CD14-positive monocyte (primary cell): ENCODE data around the gene SYPL2. TPM values are rescaled to one million over a fixed set of nuclear protein-coding genes. Genes with fewer than 3 reads are reported as not detected.

Experiments used
- DNase-seq, 3 donors: peaks; one replicate each; pipeline ENCODE4 v3.0.0-alpha.2; 2011 to 2022
- H2AFZ ChIP-seq: 2 replicates; pipeline ENCODE4 v1.6.0; 2012; ENCODE audit warnings: mild to moderate bottlenecking, low read depth, low read length, inconsistent platforms; ENCODE audit not compliant: insufficient read depth, poor library complexity, severe bottlenecking
- H3K27ac ChIP-seq, 2 donors: 1 replicate in 1 of 2; 2 replicates in 1 of 2; pipeline ENCODE4 v1.5.1; 2012 to 2013; ENCODE audit warnings: low read length in 2 of 2, control low read depth in 1 of 2, inconsistent platforms in 1 of 2, low read depth in 1 of 2, mild to moderate bottlenecking in 1 of 2
- H3K27me3 ChIP-seq, 2 donors: one replicate each; pipeline versions ENCODE4 v1.6.0 to v1.6.1; 2011 to 2013; ENCODE audit warnings: low read length in 2 of 2; ENCODE audit not compliant: control insufficient read depth in 2 of 2, insufficient read depth in 2 of 2
- H3K36me3 ChIP-seq, 2 donors: replicated peaks in 1 of 2; 1 replicate in 1 of 2; 2 replicates in 1 of 2; pipeline versions ENCODE4 v1.5.1 to v1.6.1; 2012 to 2013; ENCODE audit warnings: low read length in 2 of 2, control low read depth in 1 of 2, inconsistent platforms in 1 of 2, mild to moderate bottlenecking in 1 of 2; ENCODE audit not compliant: insufficient read depth in 2 of 2, control insufficient read depth in 1 of 2
- H3K4me1 ChIP-seq, 2 donors: 1 replicate in 1 of 2; 2 replicates in 1 of 2; pipeline versions ENCODE4 v1.5.1 to v1.6.1; 2012 to 2013; ENCODE audit warnings: low read length in 2 of 2, control low read depth in 1 of 2, inconsistent platforms in 1 of 2, mild to moderate bottlenecking in 1 of 2, moderate library complexity in 1 of 2; ENCODE audit not compliant: insufficient read depth in 2 of 2, control insufficient read depth in 1 of 2
- H3K4me2 ChIP-seq: replicated peaks from 2 replicates; pipeline ENCODE3; 2012; ENCODE audit warnings: low read length, moderate library complexity, mild to moderate bottlenecking; ENCODE audit not compliant: poor library complexity, severe bottlenecking; ENCODE audit errors: extremely low read depth
- H3K4me3 ChIP-seq, 3 experiments: fragments of 200-600 bp in 1 of 3; sonication (generic) in 1 of 3; replicated peaks in 1 of 3; 1 replicate in 2 of 3; 2 replicates in 1 of 3; pipeline ENCODE4 v1.5.1; 2011 to 2013; ENCODE audit warnings: low read length in 3 of 3, mild to moderate bottlenecking in 3 of 3, control low read depth in 2 of 3, low read depth in 2 of 3, inconsistent platforms in 1 of 3, moderate library complexity in 1 of 3
- H3K79me2 ChIP-seq: 2 replicates; pipeline ENCODE4 v1.6.0; 2012; ENCODE audit warnings: mild to moderate bottlenecking, control low read depth, inconsistent platforms, low read length, moderate library complexity; ENCODE audit not compliant: insufficient read depth
- H3K9ac ChIP-seq: 2 replicates; pipeline ENCODE4 v1.6.0; 2017; ENCODE audit warnings: low read length, mild to moderate bottlenecking; ENCODE audit not compliant: insufficient read depth, poor library complexity, severe bottlenecking
- H3K9me3 ChIP-seq, 2 donors: replicated peaks in 1 of 2; 1 replicate in 1 of 2; 2 replicates in 1 of 2; pipeline versions ENCODE4 v1.5.1 to v1.6.1; 2012 to 2013; ENCODE audit warnings: low read length in 2 of 2, control low read depth in 1 of 2; ENCODE audit not compliant: control insufficient read depth in 1 of 2, insufficient read depth in 1 of 2
- H4K20me1 ChIP-seq: 2 replicates; pipeline ENCODE4 v1.6.0; 2012; ENCODE audit warnings: mild to moderate bottlenecking, low read length, control low read depth, moderate library complexity; ENCODE audit not compliant: insufficient read depth
- H3K27ac Mint-ChIP-seq, 7 donors: one replicate each; pipeline ENCODE4 v1.8.0; 2020; ENCODE audit warnings: mild to moderate bottlenecking in 7 of 7, mixed read lengths in 7 of 7, moderate library complexity in 6 of 7, inconsistent platforms in 2 of 7
- H3K27me3 Mint-ChIP-seq, 3 donors: one replicate each; pipeline ENCODE4 v1.8.0; 2021 to 2022; ENCODE audit warnings: low read depth in 3 of 3, mild to moderate bottlenecking in 3 of 3, mixed read lengths in 3 of 3, moderate library complexity in 3 of 3, inconsistent platforms in 1 of 3
- H3K36me3 Mint-ChIP-seq, 2 donors: one replicate each; pipeline ENCODE4 v1.8.0; 2020; ENCODE audit warnings: mixed read lengths in 2 of 2, inconsistent platforms in 1 of 2, mild to moderate bottlenecking in 1 of 2
- H3K4me1 Mint-ChIP-seq: one replicate; pipeline ENCODE4 v1.8.0; 2020; ENCODE audit warnings: mild to moderate bottlenecking, mixed read lengths
- H3K4me3 Mint-ChIP-seq, 2 donors: one replicate each; pipeline ENCODE4 v1.8.0; 2020; ENCODE audit warnings: mild to moderate bottlenecking in 2 of 2, mixed read lengths in 2 of 2, moderate library complexity in 1 of 2
- H3K9me3 Mint-ChIP-seq, 7 donors: one replicate each; pipeline ENCODE4 v1.8.0; 2020 to 2022; ENCODE audit warnings: mixed read lengths in 7 of 7, mild to moderate bottlenecking in 6 of 7, moderate library complexity in 6 of 7, inconsistent platforms in 2 of 7
- CTCF ChIP-seq: fragments of 200-600 bp; IDR thresholded peaks from one replicate; pipeline ENCODE4 v1.8.0; 2022; ENCODE audit warnings: antibody characterized with exemption, mild to moderate bottlenecking
- WGBS: methylation state at CpG from one replicate; pipeline ENCODE4 v1.1.5; 2013; ENCODE audit warnings: missing lambda C conversion rate; ENCODE audit not compliant: insufficient coverage; 5-methylcytosine and 5-hydroxymethylcytosine counted together
- intact Hi-C, 2 donors: fragments of 100-400 bp; cut with micrococcal nuclease; formaldehyde crosslinking; loops; one replicate each; pipeline versions ENCODE4 v1.15.0 to v1.15.1; 2023
- polyA plus RNA-seq, 3 donors: library from polyadenylated mRNA; depleted of rRNA in 1 of 3; unstranded in 2 of 3; stranded (reverse) in 1 of 3; fragments of 300-500 nt in 2 of 3; fragments of >200 nt in 1 of 3; fragmentation: Illumina TruSeq in 2 of 3; gene quantifications; 1 replicate in 2 of 3; 2 replicates in 1 of 3; pipeline ENCODE4 v1.2.3, GENCODE V29; 2012 to 2021

The SYPL2 gene
- polyA plus RNA-seq, 3 donors: 0.03 to 0.12 TPM; not detected in 1

DNA sequence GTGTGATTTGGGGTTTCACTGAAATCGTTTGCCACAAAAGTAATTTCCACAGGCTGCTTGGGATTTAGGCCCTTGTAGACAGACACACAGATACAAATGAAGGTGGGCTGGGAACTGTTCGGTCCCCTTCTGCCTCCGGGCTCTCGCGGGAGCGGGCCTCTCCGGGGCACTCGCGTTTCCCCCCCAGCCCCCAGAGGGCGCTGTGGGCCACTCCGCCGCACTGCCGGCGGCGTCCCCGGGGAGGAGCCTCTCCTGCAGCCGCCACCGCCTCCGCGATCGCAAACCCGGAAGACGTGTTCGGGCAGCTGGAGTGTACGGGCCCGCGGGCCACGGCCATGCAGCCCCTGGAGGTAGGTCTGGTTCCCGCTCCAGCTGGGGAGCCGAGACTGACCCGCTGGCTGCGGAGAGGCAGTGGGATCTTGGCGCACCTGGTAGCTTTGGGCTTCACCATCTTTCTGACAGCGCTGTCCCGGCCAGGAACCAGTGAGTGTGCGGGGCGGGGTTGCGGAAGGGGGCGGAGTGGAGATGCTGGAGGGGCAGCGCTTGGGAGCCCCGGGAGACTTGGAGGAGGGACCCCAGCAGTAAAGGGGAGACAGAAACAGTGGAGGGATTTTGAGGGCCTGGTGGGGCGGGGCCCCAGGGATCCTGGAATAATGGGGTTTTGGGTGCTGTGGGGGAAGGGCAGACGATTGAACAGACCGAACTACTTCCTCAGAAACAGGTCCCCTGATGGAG, 27.6 kb downstream of the SYPL2 start, which contains the start of gene CYB561D1:
Gene CYB561D1, plus strand, starts transcription at position 290 of the 735 bp plus-strand sequence. Its CDS starts 46 bp downstream, at position 336.
- peaks cover 0 to 4% (median 0%) of the 10 kb centered on the region in 3 donors for H3K27me3 Mint-ChIP-seq
- peaks cover 44% of the 10 kb centered on the region for H4K20me1 ChIP-seq
- intact Hi-C loops: loop anchor here in 1 of 2 donors (2.0 kb wide), 1 partner anchor 39 kb away; no protein-coding TSS in a partner anchor
- H3K4me3 ChIP-seq: peak within 1 kb of the TSS; percentile 89 to 100 (median 97)
- peaks cover 30 to 39% of the 10 kb centered on the region in 2 donors for H3K36me3 Mint-ChIP-seq
- H3K36me3 ChIP-seq: peaks cover 31 to 40% of the 10 kb centered on the region in 2 donors
- H3K27ac Mint-ChIP-seq: peak within 1 kb of the TSS; percentile 79 to 93 (median 89)
- H3K79me2 ChIP-seq: peaks cover 46% of the 10 kb centered on the region
- peak within 1 kb of the TSS; percentile 89 for H2AFZ ChIP-seq
- peaks cover 23% of the 10 kb centered on the region for H3K4me1 Mint-ChIP-seq
- 0% methylated on average over 41 of the region's 44 CpGs for WGBS
- TF ChIP-seq CTCF: peak; percentile 88
- H3K9me3 ChIP-seq: no peaks in the 10 kb centered on the region
- peaks cover 12 to 19% of the 10 kb centered on the region in 2 donors for H3K4me1 ChIP-seq
- H3K9me3 Mint-ChIP-seq: no peaks in the 10 kb centered on the region
- H3K4me2 ChIP-seq: peak within 1 kb of the TSS; percentile 77
- peak within 1 kb of the TSS in 1 of 2 donors; percentile 78 for H3K27ac ChIP-seq
- H3K9ac ChIP-seq: peak within 1 kb of the TSS; percentile 74
- DNase-seq: peak; percentile 80 to 84 (median 80)
- no peaks in the 10 kb centered on the region for H3K27me3 ChIP-seq
- peak within 1 kb of the TSS; percentile 94 to 96 for H3K4me3 Mint-ChIP-seq

DNA sequence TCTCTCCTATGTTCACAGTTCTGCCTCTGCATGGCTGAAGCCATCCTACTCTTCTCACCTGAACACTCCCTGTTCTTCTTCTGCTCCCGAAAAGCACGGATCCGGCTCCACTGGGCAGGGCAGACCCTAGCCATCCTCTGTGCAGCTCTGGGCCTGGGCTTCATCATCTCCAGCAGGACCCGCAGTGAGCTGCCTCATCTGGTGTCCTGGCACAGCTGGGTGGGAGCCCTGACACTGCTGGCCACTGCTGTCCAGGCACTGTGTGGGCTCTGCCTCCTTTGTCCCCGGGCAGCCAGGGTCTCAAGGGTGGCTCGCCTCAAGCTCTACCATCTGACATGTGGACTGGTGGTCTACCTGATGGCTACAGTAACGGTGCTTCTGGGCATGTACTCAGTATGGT, 29.4 kb downstream of the SYPL2 start:
- H3K27ac Mint-ChIP-seq: peak overlapping the region in 3 of 7 donors; percentile 24 to 83 (median 55)
- peaks cover 41 to 58% of the 10 kb centered on the region in 2 donors for H3K36me3 ChIP-seq

More for the DNA sequence above, 29.4 kb downstream of the SYPL2 start:
- no peak overlapping the region for H3K27ac ChIP-seq
- Mint-ChIP-seq H3K27me3 (peaks cover 0 to 4% (median 0%) of the 10 kb centered on the region in 3 donors), H3K4me3 (no peak overlapping the region), H3K36me3 (peaks cover 40 to 50% of the 10 kb centered on the region in 2 donors), H3K9me3 (no peaks in the 10 kb centered on the region), H3K4me1 (peaks cover 26% of the 10 kb centered on the region)
- H3K9ac ChIP-seq: no peak overlapping the region
- no peak overlapping the region for H3K4me3 ChIP-seq
- intact Hi-C loops: loop anchor here in 1 of 2 donors (2.0 kb wide), 1 partner anchor 37 kb away; no protein-coding TSS in a partner anchor
- no peak for DNase-seq
- no peak for TF ChIP-seq CTCF
- H3K27me3 ChIP-seq: no peaks in the 10 kb centered on the region
- no peak overlapping the region for H2AFZ ChIP-seq
- H3K79me2 ChIP-seq: peaks cover 48% of the 10 kb centered on the region
- WGBS: 97% methylated on average over 7 of the region's 7 CpGs
- H4K20me1 ChIP-seq: peaks cover 60% of the 10 kb centered on the region
- no peaks in the 10 kb centered on the region for H3K9me3 ChIP-seq
- H3K4me1 ChIP-seq: peaks cover 12 to 19% of the 10 kb centered on the region in 2 donors
- H3K4me2 ChIP-seq: no peak overlapping the region
